Keratinocyte (primary cell): ENCODE measurements around the gene CDC34.

Experiments
- CTCF ChIP-seq, 3 experiments: IDR thresholded peaks in 1 of 3; conservative IDR thresholded peaks in 1 of 3; optimal IDR thresholded peaks in 1 of 3; 2 replicates in 2 of 3; 3 replicates in 1 of 3; pipeline versions ENCODE3 to v1.5.1; 2011; ENCODE audit warnings: low read length in 3 of 3, mild to moderate bottlenecking in 3 of 3, moderate library complexity in 2 of 3, control low read depth in 1 of 3, inconsistent platforms in 1 of 3; ENCODE audit not compliant: insufficient read depth in 2 of 3; ENCODE audit errors: extremely low read depth in 1 of 3
- EZH2 ChIP-seq: IDR thresholded peaks from one replicate; pipeline ENCODE4 v1.6.1; 2012; ENCODE audit warnings: inconsistent platforms, mild to moderate bottlenecking, low read length, moderate library complexity

- TF ChIP-seq CTCF (optimal IDR thresholded peaks at IDR 0.05 in 1 of 3, IDR thresholded peaks at IDR 0.05 in 1 of 3, conservative IDR thresholded peaks at IDR 0.05 in 1 of 3; ENCODE audit: extremely low read depth in 1 of 3, insufficient read depth in 2 of 3, low read length in 3 of 3) (no peak), EZH2 (no peak)
These were observed 12.1 kb upstream of the CDC34 start for GRCh38 chr19:519449-519865.
